Peyer's patch (tissue), 4 donors: ENCODE measurements around the gene EMC8. TPM values are rescaled to one million over a fixed set of nuclear protein-coding genes. Genes with fewer than 3 reads are reported as not detected.
A peak's percentile ranks its signal among the peaks of the same experiment; 100 is the strongest.
"Not testable (repeated sequence)": the region's sequence is repeated elsewhere in the genome, so short reads cannot be mapped to it uniquely, and the experiment has no call there.

ENCODE experiments used
- DNase-seq, 3 donors: peaks; one replicate each; pipeline ENCODE4 v3.0.0-alpha.2; 2017 to 2019
- H3K27ac ChIP-seq, 4 donors: fragments of 200-600 bp; sonication (generic); one replicate each; pipeline ENCODE4 v1.5.1; 2016 to 2019
- H3K27me3 ChIP-seq, 2 donors: fragments of 200-600 bp; sonication (generic); one replicate each; pipeline ENCODE4 v1.5.1; 2019
- H3K36me3 ChIP-seq, 3 donors: fragments of 200-600 bp; sonication (generic); one replicate each; pipeline ENCODE4 v1.5.1; 2016 to 2019
- H3K4me1 ChIP-seq, 4 donors: fragments of 200-600 bp; sonication (generic); one replicate each; pipeline ENCODE4 v1.5.1; 2016 to 2019
- H3K4me3 ChIP-seq, 4 donors: fragments of 200-600 bp; sonication (generic); 1 replicate in 3 of 4; 2 replicates in 1 of 4; pipeline ENCODE4 v1.5.1; 2016 to 2019; ENCODE audit warnings: mild to moderate bottlenecking in 1 of 4
- H3K9me3 ChIP-seq, 4 donors: fragments of 200-600 bp; sonication (generic); one replicate each; pipeline ENCODE4 v1.5.1; 2016 to 2019; ENCODE audit warnings: mild to moderate bottlenecking in 1 of 4
- POLR2A ChIP-seq, 2 donors: fragments of 450-650 bp; IDR thresholded peaks; one replicate each; pipeline ENCODE4 v1.5.1; 2017; ENCODE audit warnings: antibody characterized with exemption in 2 of 2, mild to moderate bottlenecking in 2 of 2, moderate library complexity in 2 of 2
- total RNA-seq, 4 donors: library from RNA; depleted of rRNA; stranded (reverse); fragments of >200 nt; gene quantifications; one replicate each; pipeline ENCODE4 v1.1.0, GENCODE V29; 2016
- TF ChIP-seq, protein P1 (sequence below), 6 experiments: fragments of 450-650 bp in 4 of 6; fragments of 200-600 bp in 2 of 6; sonication (generic) in 1 of 6; IDR thresholded peaks; one replicate each; pipeline ENCODE4 v1.5.1; 2017 to 2019; ENCODE audit warnings: antibody characterized with exemption in 6 of 6, mild to moderate bottlenecking in 3 of 6, moderate library complexity in 1 of 6

EMC8 gene
- total RNA-seq, 4 donors from 2014 or later, result 37.2 to 38.9 (median 38.5) TPM

- DNase-seq, result peak in 1 of 3 donors; percentile 37
- H3K9me3 ChIP-seq, result no peaks in the 10 kb centered on the region
- H3K4me3 ChIP-seq, result no peak overlapping the region
- H3K4me1 ChIP-seq, result peaks cover 0 to 9% (median 0%) of the 10 kb centered on the region in 4 donors
- peak overlapping the region in 2 of 4 donors; percentile 30 to 59 for H3K27ac ChIP-seq
- no peaks in the 10 kb centered on the region for H3K27me3 ChIP-seq
- TF ChIP-seq, protein P1, sequence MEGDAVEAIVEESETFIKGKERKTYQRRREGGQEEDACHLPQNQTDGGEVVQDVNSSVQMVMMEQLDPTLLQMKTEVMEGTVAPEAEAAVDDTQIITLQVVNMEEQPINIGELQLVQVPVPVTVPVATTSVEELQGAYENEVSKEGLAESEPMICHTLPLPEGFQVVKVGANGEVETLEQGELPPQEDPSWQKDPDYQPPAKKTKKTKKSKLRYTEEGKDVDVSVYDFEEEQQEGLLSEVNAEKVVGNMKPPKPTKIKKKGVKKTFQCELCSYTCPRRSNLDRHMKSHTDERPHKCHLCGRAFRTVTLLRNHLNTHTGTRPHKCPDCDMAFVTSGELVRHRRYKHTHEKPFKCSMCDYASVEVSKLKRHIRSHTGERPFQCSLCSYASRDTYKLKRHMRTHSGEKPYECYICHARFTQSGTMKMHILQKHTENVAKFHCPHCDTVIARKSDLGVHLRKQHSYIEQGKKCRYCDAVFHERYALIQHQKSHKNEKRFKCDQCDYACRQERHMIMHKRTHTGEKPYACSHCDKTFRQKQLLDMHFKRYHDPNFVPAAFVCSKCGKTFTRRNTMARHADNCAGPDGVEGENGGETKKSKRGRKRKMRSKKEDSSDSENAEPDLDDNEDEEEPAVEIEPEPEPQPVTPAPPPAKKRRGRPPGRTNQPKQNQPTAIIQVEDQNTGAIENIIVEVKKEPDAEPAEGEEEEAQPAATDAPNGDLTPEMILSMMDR (IDR thresholded peaks at IDR 0.05), result no peak
- TF ChIP-seq POLR2A (IDR thresholded peaks at IDR 0.05), result no peak
- no peaks in the 10 kb centered on the region for H3K36me3 ChIP-seq
Observed at GRCh38 chr16:85822145-85822544, 22.8 kb upstream of the EMC8 start.

DNA sequence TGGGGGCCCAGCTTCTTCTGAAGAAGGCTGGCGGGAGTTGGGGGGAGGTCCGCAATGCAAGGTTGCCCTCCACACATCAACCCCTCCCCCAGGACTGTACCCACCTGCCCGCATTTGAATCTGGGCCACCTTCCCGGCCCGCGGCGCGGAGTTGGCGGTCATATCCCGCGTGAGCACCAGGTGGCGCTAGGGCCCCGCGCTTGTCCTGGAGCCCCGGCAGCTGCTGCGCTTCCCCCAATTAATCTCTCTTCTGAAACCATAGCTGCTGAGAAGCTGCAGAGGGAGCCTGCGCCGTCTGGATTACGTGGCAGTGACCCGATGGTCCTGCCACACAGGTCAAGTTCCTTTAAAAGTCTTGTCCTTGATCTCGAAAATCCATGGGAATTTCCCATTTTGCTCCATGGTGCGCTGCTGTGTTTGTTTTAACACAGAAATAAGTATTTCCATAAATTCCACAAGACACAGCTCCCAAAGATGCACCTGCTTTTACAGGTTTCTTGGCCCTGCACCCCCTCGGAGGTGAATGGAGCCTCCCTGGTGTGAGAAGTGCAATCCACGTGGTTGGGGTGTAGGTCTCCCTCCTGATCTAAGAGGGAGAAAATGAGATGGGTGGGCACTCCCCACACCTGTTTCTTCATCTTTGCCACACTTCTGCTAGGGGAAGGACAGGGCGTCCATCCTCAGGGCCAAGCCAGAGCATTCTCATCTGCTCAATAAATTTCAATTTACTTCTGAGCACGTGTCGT is 22.2 kb upstream of the EMC8 start:
- DNase-seq, result peak; percentile 78 to 90 (median 87)
- no peaks in the 10 kb centered on the region for H3K9me3 ChIP-seq
- H3K36me3 ChIP-seq, result no peaks in the 10 kb centered on the region
- peaks cover 0 to 9% (median 0%) of the 10 kb centered on the region in 4 donors for H3K4me1 ChIP-seq
- H3K4me3 ChIP-seq, result no peak overlapping the region
- no peaks in the 10 kb centered on the region for H3K27me3 ChIP-seq
- TF ChIP-seq, protein P1 (IDR thresholded peaks at IDR 0.05), result peak; percentile 97 to 99 (median 99)
- peak in 1 of 2 donors; percentile 39 for TF ChIP-seq POLR2A (IDR thresholded peaks at IDR 0.05)
- H3K27ac ChIP-seq, result peak overlapping the region in 1 of 4 donors; percentile 59

GRCh38 chr16:85820604-85821372 is 21.4 kb upstream of the EMC8 start:
- TF ChIP-seq POLR2A (IDR thresholded peaks at IDR 0.05), result no peak
- TF ChIP-seq, protein P1 (IDR thresholded peaks at IDR 0.05), result no peak
- Histone ChIP-seq H3K4me3 (no peak overlapping the region), H3K4me1 (peaks cover 0 to 9% (median 0%) of the 10 kb centered on the region in 4 donors), H3K27ac (no peak overlapping the region), H3K36me3 (no peaks in the 10 kb centered on the region), H3K27me3 (no peaks in the 10 kb centered on the region), H3K9me3 (no peaks in the 10 kb centered on the region)
- DNase-seq, result peak in 1 of 3 donors; percentile 26

DNA sequence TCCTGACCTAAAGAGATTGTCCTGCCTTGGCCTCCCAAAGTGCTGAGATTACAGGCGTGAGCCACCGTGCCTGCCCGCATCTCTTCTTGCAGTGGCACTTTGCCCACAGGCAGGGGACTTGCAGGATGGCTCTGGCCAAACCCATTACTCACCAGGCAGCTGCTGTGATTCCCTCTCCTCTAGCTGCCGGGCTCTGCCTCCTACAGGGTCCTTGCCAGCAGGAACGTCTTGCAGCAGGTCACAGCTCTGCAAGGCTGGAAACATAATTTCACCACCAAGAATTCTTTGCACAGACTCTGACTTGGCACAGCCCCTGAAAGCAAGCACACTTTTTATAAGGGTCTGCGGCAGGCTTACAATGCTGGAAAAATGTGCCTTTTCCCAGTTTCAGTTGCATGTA is 20.4 kb upstream of the EMC8 start:
- peak in 1 of 3 donors; percentile 46 for DNase-seq
- Histone ChIP-seq H3K36me3 (no peaks in the 10 kb centered on the region), H3K9me3 (no peaks in the 10 kb centered on the region), H3K4me1 (peaks cover 0 to 9% (median 0%) of the 10 kb centered on the region in 4 donors), H3K27me3 (no peaks in the 10 kb centered on the region), H3K4me3 (no peak overlapping the region), H3K27ac (no peak overlapping the region)
- TF ChIP-seq, protein P1 (IDR thresholded peaks at IDR 0.05), result no peak
- TF ChIP-seq POLR2A (IDR thresholded peaks at IDR 0.05), result no peak

- DNase-seq, result peak; percentile 88 to 96 (median 91)
- peaks cover 0 to 9% (median 0%) of the 10 kb centered on the region in 4 donors for H3K4me1 ChIP-seq
- no peaks in the 10 kb centered on the region for H3K9me3 ChIP-seq
- TF ChIP-seq, protein P1 (IDR thresholded peaks at IDR 0.05), result peak; percentile 59 to 81 (median 76)
- TF ChIP-seq POLR2A (IDR thresholded peaks at IDR 0.05), result no peak
- no peaks in the 10 kb centered on the region for H3K36me3 ChIP-seq
- H3K27me3 ChIP-seq, result no peaks in the 10 kb centered on the region
- no peak overlapping the region for H3K27ac ChIP-seq
- H3K4me3 ChIP-seq, result no peak overlapping the region
Observed at GRCh38 chr16:85819245-85819644, 19.9 kb upstream of the EMC8 start.

GRCh38 chr16:85817195-85817594 is 17.9 kb upstream of the EMC8 start:
- not testable (repeated sequence) for H3K36me3 ChIP-seq, H3K4me1 ChIP-seq, H3K4me3 ChIP-seq, H3K27ac ChIP-seq, DNase-seq, H3K27me3 ChIP-seq, H3K9me3 ChIP-seq
